Kidney (tissue), 14 donors: Measurements from ENCODE around the gene LRRK1. TPM values are rescaled to one million over a fixed set of nuclear protein-coding genes. Genes with fewer than 3 reads are reported as not detected.
A peak's percentile ranks its signal among the peaks of the same experiment; 100 is the strongest.

Source experiments
- DNase-seq, 5 donors: peaks; one replicate each; pipeline ENCODE4 v3.0.0-alpha.2; 2013 to 2020
- FAIRE-seq: peaks from 2 replicates; lab custom pipeline; 2012; peaks lifted over from hg19 to GRCh38; lab: Jason Lieb, UNC
- H3K27ac ChIP-seq, 2 donors: one replicate each; pipeline ENCODE4 v1.7.0; 2013; ENCODE audit warnings: low read depth in 2 of 2, low read length in 2 of 2, inconsistent platforms in 1 of 2
- H3K27me3 ChIP-seq: one replicate; pipeline ENCODE4 v1.7.1; 2013; ENCODE audit warnings: low read length, inconsistent platforms; ENCODE audit not compliant: control insufficient read depth, insufficient read depth
- H3K36me3 ChIP-seq, 3 donors: one replicate each; pipeline versions ENCODE4 v1.7.0 to v1.7.1; 2013; ENCODE audit warnings: low read length in 3 of 3, control low read depth in 1 of 3, inconsistent platforms in 1 of 3; ENCODE audit not compliant: insufficient read depth in 3 of 3, control insufficient read depth in 2 of 3
- H3K4me1 ChIP-seq, 3 donors: one replicate each; pipeline versions ENCODE4 v1.7.0 to v1.7.1; 2013; ENCODE audit warnings: low read length in 3 of 3, inconsistent platforms in 1 of 3, low read depth in 1 of 3; ENCODE audit not compliant: control insufficient read depth in 2 of 3, insufficient read depth in 2 of 3
- H3K4me3 ChIP-seq, 3 donors: one replicate each; pipeline versions ENCODE4 v1.7.0 to v1.8.1; 2013; ENCODE audit warnings: low read length in 3 of 3, control low read depth in 1 of 3, inconsistent platforms in 1 of 3
- H3K9ac ChIP-seq, 3 donors: one replicate each; pipeline versions ENCODE4 v1.7.0 to v1.7.1; 2013; ENCODE audit warnings: low read length in 3 of 3, control low read depth in 1 of 3, inconsistent platforms in 1 of 3
- H3K9me3 ChIP-seq, 3 donors: one replicate each; pipeline versions ENCODE4 v1.7.0 to v1.7.1; 2013; ENCODE audit warnings: low read length in 3 of 3, control low read depth in 1 of 3, inconsistent platforms in 1 of 3; ENCODE audit not compliant: control insufficient read depth in 2 of 3, insufficient read depth in 1 of 3
- intact Hi-C: fragments of 100-400 bp; cut with DNase I; formaldehyde crosslinking; loops from one replicate; pipeline ENCODE4 v1.11.1; 2022
- polyA plus RNA-seq: library from polyadenylated mRNA; stranded (reverse); fragments of 350-450 nt; fragmentation: Illumina TruSeq; extraction: RNeasy Lipid Tissue Mini Kit (QIAGEN cat#74804); gene quantifications from one replicate; pipeline ENCODE4 v1.2.3, GENCODE V29; 2014; ENCODE audit warnings: low read depth, low replicate concordance; ENCODE audit not compliant: insufficient read depth
- total RNA-seq: library from RNA; stranded (reverse); fragmentation: NEBNext Ultra II Directional; extraction: Animal tissue kit (Norgen Biotek cat#: 25700); gene quantifications from one replicate; pipeline ENCODE4 v1.2.1, GENCODE V29; 2021
- TF ChIP-seq, protein P1 (sequence below): IDR thresholded peaks from 3 replicates; pipeline ENCODE4 v1.5.1; 2012; ENCODE audit warnings: mild to moderate bottlenecking, moderate library complexity, borderline replicate concordance; ENCODE audit not compliant: insufficient read depth; ENCODE audit errors: extremely low read depth
- donor health status: control.
- donor health status: control.
- donor health status: control.
- donor health status: control.
- donor health status: control.
- donor health status: DM: yes; HTN: yes; CAD: no.
- donor health status: Normal renal cell carcinoma (clear cell type).

Gene LRRK1
- total and polyA plus RNA-seq, 2 donors from 2014 or later: 1.1 to 24.9 TPM

DNA sequence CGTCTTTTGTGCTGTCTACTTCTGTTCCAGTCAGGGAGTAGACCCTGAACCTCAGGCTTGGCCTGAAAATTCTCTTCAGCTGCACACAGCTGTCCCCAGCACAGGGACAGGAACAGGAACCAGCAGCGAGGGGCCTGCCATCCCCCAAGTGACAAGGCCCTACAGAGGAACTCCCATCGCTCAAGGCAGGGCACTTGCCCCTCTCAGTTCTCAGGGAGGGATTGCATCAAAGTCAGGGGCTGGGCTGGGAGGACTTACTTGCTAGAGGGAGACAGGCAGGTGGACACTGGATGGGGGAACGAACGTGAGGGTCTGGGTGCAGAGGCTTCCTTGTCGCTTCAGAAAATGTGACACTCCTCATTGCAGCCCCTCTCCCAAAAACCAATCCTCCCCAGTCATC, 169.1 kb downstream of the LRRK1 start:
- TF ChIP-seq, protein P1, sequence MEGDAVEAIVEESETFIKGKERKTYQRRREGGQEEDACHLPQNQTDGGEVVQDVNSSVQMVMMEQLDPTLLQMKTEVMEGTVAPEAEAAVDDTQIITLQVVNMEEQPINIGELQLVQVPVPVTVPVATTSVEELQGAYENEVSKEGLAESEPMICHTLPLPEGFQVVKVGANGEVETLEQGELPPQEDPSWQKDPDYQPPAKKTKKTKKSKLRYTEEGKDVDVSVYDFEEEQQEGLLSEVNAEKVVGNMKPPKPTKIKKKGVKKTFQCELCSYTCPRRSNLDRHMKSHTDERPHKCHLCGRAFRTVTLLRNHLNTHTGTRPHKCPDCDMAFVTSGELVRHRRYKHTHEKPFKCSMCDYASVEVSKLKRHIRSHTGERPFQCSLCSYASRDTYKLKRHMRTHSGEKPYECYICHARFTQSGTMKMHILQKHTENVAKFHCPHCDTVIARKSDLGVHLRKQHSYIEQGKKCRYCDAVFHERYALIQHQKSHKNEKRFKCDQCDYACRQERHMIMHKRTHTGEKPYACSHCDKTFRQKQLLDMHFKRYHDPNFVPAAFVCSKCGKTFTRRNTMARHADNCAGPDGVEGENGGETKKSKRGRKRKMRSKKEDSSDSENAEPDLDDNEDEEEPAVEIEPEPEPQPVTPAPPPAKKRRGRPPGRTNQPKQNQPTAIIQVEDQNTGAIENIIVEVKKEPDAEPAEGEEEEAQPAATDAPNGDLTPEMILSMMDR: no peak
- no peaks in the 10 kb centered on the region for H3K36me3 ChIP-seq
- FAIRE-seq (no peak), DNase-seq (peak in 1 of 5 donors; percentile 34)
- no peaks in the 10 kb centered on the region for H3K27me3 ChIP-seq
- H3K9me3 ChIP-seq: no peaks in the 10 kb centered on the region
- H3K4me1 ChIP-seq: peaks cover 5 to 24% (median 11%) of the 10 kb centered on the region in 3 donors
- intact Hi-C loops: loop anchor here (5.0 kb wide), 1 partner anchor 169 kb away; no protein-coding TSS in a partner anchor
- no peak overlapping the region for H3K4me3 ChIP-seq
- H3K27ac ChIP-seq: no peak overlapping the region
- H3K9ac ChIP-seq: no peak overlapping the region

DNA sequence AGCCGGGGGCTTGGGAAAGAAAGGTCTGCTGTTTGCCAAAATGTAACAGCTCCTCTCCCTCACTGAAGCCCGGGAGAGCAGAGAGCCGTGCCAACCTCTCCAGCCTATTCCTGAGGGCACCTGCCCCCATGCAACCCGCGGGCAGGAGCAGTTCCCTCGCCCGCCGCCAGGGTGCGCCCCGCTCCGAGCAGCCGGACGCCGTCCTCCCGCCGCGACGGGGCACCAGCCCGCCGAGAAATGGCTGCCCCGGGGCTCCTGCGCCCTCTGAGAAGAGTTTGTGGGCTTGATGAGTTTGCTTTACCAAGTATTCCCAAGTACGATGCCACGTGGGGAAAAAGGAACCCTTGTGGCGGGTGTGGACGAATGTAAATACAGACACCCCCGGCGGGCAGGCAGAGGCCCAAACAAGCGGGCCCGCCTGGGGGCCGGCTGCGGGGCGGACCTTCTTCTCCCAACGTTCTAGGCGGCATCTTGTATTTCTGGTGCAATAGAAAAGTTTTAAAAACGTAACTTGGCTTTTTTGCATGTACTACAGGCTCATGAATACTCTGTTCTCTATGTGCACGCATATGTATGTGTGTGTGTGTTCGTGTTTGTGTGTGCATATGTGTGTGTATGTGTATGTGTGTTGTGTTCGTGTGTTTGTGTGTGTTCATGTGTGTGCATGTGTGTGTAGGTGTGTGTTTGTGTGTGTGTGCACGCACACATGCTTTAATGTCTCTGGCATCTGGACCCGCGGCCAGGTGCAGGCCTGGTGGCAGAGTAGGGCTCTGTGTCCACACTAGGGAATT, 169.8 kb downstream of the LRRK1 start:
- Histone ChIP-seq H3K9me3 (no peaks in the 10 kb centered on the region), H3K4me3 (no peak overlapping the region), H3K27ac (no peak overlapping the region), H3K4me1 (peaks cover 5 to 24% (median 11%) of the 10 kb centered on the region in 3 donors), H3K27me3 (no peaks in the 10 kb centered on the region), H3K36me3 (no peaks in the 10 kb centered on the region), H3K9ac (no peak overlapping the region)
- intact Hi-C loops: loop anchor here (5.0 kb wide), 1 partner anchor 168 kb away; no protein-coding TSS in a partner anchor
- FAIRE-seq (no peak), DNase-seq (peak; percentile 61 to 87 (median 76))
- TF ChIP-seq, protein P1: peak; percentile 95

DNA sequence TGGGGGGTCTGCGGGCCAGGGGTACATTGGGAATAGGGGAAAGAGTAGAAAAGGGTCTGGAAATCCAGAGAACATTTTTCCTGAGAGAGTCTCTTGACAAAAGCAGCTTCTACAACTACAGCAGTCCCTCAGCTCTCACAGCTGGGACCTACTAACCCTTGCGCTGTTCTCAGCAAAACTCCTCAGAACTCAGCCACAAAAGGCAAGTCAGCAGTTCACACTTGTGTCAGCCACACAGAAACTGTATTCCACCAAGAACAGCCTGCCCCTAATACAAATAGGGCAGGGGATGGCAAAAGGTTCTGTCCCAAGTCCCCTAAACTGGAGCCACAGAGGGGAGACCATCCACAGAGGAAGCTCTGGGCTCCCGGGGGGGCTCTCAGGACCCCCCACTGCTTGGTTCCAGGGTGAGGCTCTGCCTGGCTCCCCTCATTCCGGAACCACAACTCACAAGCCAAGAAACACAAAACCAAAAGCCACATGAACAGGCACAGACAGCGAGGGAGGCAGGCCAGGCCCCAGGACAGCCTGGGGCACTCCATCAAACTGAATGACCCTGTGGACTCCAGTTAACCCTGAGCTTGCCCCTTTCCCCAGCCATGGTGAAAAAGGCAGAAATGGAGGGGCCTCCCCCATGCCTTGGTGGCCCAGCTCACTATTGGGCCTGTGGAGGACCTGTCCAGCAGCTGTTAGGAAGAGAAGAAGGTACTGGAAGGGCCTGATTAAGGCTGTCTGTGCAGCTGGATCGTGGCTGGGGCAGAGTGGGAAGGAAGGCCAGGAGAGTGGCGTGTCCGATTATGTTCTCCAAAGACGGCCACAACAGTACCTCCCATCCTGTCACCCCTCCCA, 170.6 kb downstream of the LRRK1 start:
- TF ChIP-seq, protein P1: no peak
- Histone ChIP-seq H3K27me3 (no peaks in the 10 kb centered on the region), H3K4me1 (peaks cover 5 to 24% (median 11%) of the 10 kb centered on the region in 3 donors), H3K36me3 (no peaks in the 10 kb centered on the region), H3K27ac (peak overlapping the region in 1 of 2 donors; percentile 16), H3K4me3 (no peak overlapping the region), H3K9me3 (no peaks in the 10 kb centered on the region), H3K9ac (no peak overlapping the region)
- DNase-seq: peak in 1 of 5 donors; percentile 83
- intact Hi-C loops: loop anchor here (5.0 kb wide), 1 partner anchor 167 kb away; no protein-coding TSS in a partner anchor
- no peak for FAIRE-seq
